GM20000 (cell line): ENCODE results near the gene DPF3.

Source experiments
- DNase-seq: peaks from one replicate; pipeline ENCODE4 v3.0.0; 2012; ENCODE audit warnings: low spot score
- CTCF ChIP-seq: IDR thresholded peaks from 2 replicates; pipeline ENCODE4 v1.5.1; 2012; ENCODE audit warnings: mild to moderate bottlenecking, control low read depth; ENCODE audit errors: extremely low read depth, missing control alignments

The DPF3 gene

GRCh38 chr14:72810201-72810600 is 83.7 kb downstream of the DPF3 start:
- DNase-seq, result no peak
- no peak for TF ChIP-seq CTCF

DNA sequence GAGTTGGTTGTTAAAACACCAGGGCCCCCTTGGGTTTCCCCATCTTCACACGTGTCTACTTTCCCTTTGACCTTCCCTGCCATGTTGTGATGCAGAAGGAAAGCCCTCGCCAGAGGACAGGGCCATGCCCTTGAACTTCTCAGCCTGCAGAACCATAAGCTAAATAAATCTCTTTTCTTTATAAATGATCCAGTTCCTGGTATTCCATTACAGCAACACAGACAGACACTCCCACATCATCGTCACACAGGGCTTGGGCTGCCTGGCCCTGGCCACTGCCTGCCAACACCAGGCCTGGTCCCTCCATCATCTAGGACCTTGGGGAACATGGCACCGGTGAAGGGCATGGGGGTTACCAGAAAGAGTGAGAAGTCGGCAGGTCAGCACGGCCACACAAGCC is 84.8 kb downstream of the DPF3 start:
- TF ChIP-seq CTCF, result no peak
- DNase-seq, result no peak

DNA sequence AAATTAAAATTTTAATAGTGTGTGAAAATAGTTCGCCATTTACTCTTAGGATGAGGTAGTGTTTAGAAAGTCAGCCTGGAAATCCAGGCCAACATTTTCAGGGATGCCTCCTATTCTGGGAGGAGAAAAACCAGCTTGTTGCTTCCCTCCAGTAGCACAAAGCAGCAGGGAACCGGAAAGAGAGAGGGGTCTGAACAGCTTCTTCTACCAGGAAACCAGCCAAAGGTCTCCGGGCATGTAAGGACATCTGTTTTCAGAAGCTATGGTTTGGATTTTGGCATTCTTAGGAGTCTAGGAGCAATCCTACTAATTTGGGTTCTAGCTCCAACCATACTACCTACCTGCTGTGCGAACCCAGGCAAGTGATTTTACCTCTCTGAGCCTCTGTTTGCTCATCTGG is 85.3 kb downstream of the DPF3 start:
- TF ChIP-seq CTCF, result no peak
- no peak for DNase-seq

- TF ChIP-seq CTCF, result no peak
- DNase-seq, result no peak
These were observed 91.3 kb downstream of the DPF3 start for GRCh38 chr14:72802588-72802946.

DNA sequence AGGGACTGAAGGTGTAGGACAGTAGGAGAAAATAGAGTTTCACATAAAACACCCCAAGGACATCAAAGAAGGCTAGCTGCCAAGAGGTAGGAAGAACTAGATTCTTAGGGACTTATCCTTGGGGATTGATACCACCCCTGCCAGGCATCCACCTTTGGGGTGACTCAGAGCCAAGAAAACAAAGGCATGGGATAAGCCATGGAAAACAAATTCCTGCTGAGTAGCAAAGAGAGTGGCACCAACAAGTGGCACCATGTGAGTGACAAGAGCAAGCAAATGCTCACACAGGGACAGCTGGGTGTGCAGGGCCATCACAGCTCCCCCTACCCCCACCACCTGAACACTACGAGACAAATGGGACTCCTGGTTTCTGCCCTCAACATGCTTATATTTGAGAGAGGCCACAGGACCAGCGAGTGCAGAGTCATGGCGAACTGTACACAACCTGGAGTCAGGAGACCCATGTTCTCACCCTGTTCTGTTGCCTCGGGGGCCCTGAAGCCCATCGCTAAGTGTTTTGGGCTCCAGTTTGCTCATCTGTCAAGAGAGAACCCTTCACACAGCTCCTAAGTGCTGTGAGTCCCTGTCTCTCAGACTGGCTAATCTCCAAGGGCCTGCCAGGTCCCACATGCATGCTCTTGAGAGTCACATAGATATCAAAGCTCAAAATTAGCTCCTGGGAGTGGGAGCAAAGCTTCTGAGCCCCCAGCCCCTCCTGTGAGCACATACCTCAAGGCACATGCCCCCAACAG is 91.9 kb downstream of the DPF3 start:
- DNase-seq, result no peak
- no peak for TF ChIP-seq CTCF

DNA sequence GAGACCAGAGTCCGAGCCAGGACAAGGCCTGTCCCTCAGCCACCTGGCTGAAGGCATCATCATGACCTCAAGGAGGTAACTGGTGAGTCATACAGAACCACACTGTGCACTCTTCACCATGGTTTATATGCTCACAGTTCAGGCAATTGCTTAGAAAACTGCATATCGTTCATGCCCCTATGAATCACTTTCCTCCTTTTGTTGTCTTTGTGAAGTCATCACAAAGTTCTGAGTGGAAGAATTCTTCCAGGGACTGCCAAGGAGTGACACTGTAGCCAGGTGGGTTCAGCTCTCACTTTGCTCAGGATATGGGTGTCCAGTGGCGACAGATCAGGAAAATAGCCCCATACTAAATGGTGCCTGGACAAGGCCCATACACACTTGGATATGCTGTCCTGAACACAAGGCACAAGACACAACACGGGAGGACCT is 92.5 kb downstream of the DPF3 start:
- no peak for TF ChIP-seq CTCF
- DNase-seq, result no peak

GRCh38 chr14:72800848-72801370 is 93.0 kb downstream of the DPF3 start:
- no peak for TF ChIP-seq CTCF

More at GRCh38 chr14:72800848-72801370, 93.0 kb downstream of the DPF3 start:
- no peak for DNase-seq
